B cell (primary cell): ENCODE measurements around the gene ABCC5. TPM values are rescaled to one million over a fixed set of nuclear protein-coding genes. Genes with fewer than 3 reads are reported as not detected.

Source experiments
- ATAC-seq: fragments of 200-7000 bp; cut with Tn5 transposase; one replicate; pipeline ENCODE4 v1.10.0; 2021; ENCODE audit warnings: low read depth, mild to moderate bottlenecking, moderate number of reproducible peaks, moderate library complexity
- CTCF ChIA-PET: fragments of 350-600 bp; sonication (Branson Sonifier 250); formaldehyde crosslinking; loops from one replicate; lab custom pipeline; 2021; ENCODE audit warnings: antibody characterized with exemption, inconsistent platforms; lab: Charles Lee
- POLR2A ChIA-PET: fragments of 350-600 bp; sonication (Branson Sonifier 250); formaldehyde crosslinking; loops from one replicate; lab custom pipeline; 2021; ENCODE audit warnings: antibody characterized with exemption; lab: Charles Lee
- DNase-seq: peaks from one replicate; pipeline ENCODE4 v3.0.0; 2013
- H2AFZ ChIP-seq: 2 replicates; pipeline ENCODE4 v1.6.1; 2012; ENCODE audit warnings: mild to moderate bottlenecking, low read depth, low read length; ENCODE audit not compliant: insufficient read depth, poor library complexity, severe bottlenecking
- H3K27ac ChIP-seq, 2 donors: 1 replicate in 1 of 2; 2 replicates in 1 of 2; pipeline ENCODE4 v1.5.1; 2012 to 2013; ENCODE audit warnings: low read length in 2 of 2, mild to moderate bottlenecking in 2 of 2, moderate library complexity in 1 of 2
- H3K27me3 ChIP-seq, 4 experiments: fragments of 200-600 bp in 1 of 4; sonication (generic) in 1 of 4; replicated peaks in 1 of 4; 1 replicate in 2 of 4; 2 replicates in 2 of 4; pipeline versions ENCODE4 v1.6.1 to v1.7.0; 2013 to 2016; ENCODE audit warnings: low read length in 3 of 4, mild to moderate bottlenecking in 2 of 4, mixed read lengths in 1 of 4, moderate library complexity in 1 of 4; ENCODE audit not compliant: insufficient read depth in 4 of 4, control insufficient read depth in 3 of 4; ENCODE audit errors: control extremely low read depth in 1 of 4
- H3K36me3 ChIP-seq, 2 experiments: replicated peaks in 1 of 2; 1 replicate in 1 of 2; 2 replicates in 1 of 2; pipeline versions ENCODE4 v1.6.1 to v1.7.1; 2013; ENCODE audit warnings: low read length in 1 of 2; ENCODE audit not compliant: insufficient read depth in 2 of 2, control insufficient read depth in 1 of 2; ENCODE audit errors: control extremely low read depth in 1 of 2, extremely low read depth in 1 of 2
- H3K4me1 ChIP-seq, 2 donors: fragments of 200-600 bp in 1 of 2; sonication (generic) in 1 of 2; 1 replicate in 1 of 2; 2 replicates in 1 of 2; pipeline versions ENCODE4 v1.5.1 to v1.6.1; 2013 to 2017; ENCODE audit warnings: low read length in 2 of 2; ENCODE audit not compliant: control insufficient read depth in 2 of 2, insufficient read depth in 2 of 2
- H3K4me2 ChIP-seq: replicated peaks from 2 replicates; pipeline ENCODE3; 2012; ENCODE audit warnings: mild to moderate bottlenecking, low read depth, low read length; ENCODE audit not compliant: poor library complexity, severe bottlenecking
- H3K4me3 ChIP-seq, 5 experiments: fragments of 200-600 bp in 1 of 5; sonication (generic) in 1 of 5; 1 replicate in 3 of 5; 2 replicates in 2 of 5; pipeline versions ENCODE4 v1.5.1 to v1.7.0; 2011 to 2016; ENCODE audit warnings: low read length in 4 of 5, mild to moderate bottlenecking in 4 of 5, low read depth in 2 of 5, control low read depth in 1 of 5, moderate library complexity in 1 of 5; ENCODE audit not compliant: insufficient read depth in 1 of 5; ENCODE audit errors: control extremely low read depth in 1 of 5, extremely low read depth in 1 of 5
- H3K79me2 ChIP-seq: fragments of 200-600 bp; sonication (generic); one replicate; pipeline ENCODE4 v1.6.0; 2016; ENCODE audit warnings: low read length; ENCODE audit not compliant: control insufficient read depth, insufficient read depth
- H3K9ac ChIP-seq: fragments of 200-600 bp; sonication (generic); 2 replicates; pipeline ENCODE4 v1.6.1; 2017; ENCODE audit warnings: mild to moderate bottlenecking, low read length, moderate library complexity
- H3K9me3 ChIP-seq, 3 donors: one replicate each; pipeline versions ENCODE4 v1.6.1 to v1.7.1; 2013; ENCODE audit warnings: low read length in 2 of 3; ENCODE audit not compliant: control insufficient read depth in 2 of 3, insufficient read depth in 1 of 3; ENCODE audit errors: control extremely low read depth in 1 of 3
- H4K20me1 ChIP-seq: 2 replicates; pipeline ENCODE4 v1.6.0; 2012; ENCODE audit warnings: mild to moderate bottlenecking, low read length; ENCODE audit not compliant: insufficient read depth, control insufficient read depth, poor library complexity, severe bottlenecking
- H3K27ac Mint-ChIP-seq: one replicate; pipeline ENCODE4 v1.8.0; 2021; ENCODE audit warnings: mixed read lengths
- H3K27me3 Mint-ChIP-seq: one replicate; pipeline ENCODE4 v1.8.0; 2021; ENCODE audit warnings: mixed read lengths
- H3K4me1 Mint-ChIP-seq: one replicate; pipeline ENCODE4 v1.8.0; 2021; ENCODE audit warnings: mixed read lengths
- H3K4me3 Mint-ChIP-seq: one replicate; pipeline ENCODE4 v1.8.0; 2021; ENCODE audit warnings: mixed read lengths
- H3K9me3 Mint-ChIP-seq: one replicate; pipeline ENCODE4 v1.8.0; 2022; ENCODE audit warnings: mixed read lengths; ENCODE audit not compliant: insufficient read depth
- CTCF ChIP-seq: fragments of 200-600 bp; IDR thresholded peaks from one replicate; pipeline ENCODE4 v1.8.0; 2022; ENCODE audit warnings: antibody characterized with exemption, mild to moderate bottlenecking
- EZH2 ChIP-seq: IDR thresholded peaks from 2 replicates; pipeline ENCODE4 v1.6.1; 2012; ENCODE audit warnings: borderline replicate concordance, low read depth, mild to moderate bottlenecking, moderate library complexity, low read length; ENCODE audit not compliant: insufficient read depth, poor library complexity, severe bottlenecking
- WGBS: methylation state at CpG from one replicate; pipeline ENCODE4 v1.1.5; 2013; ENCODE audit warnings: missing lambda C conversion rate; ENCODE audit not compliant: insufficient coverage; 5-methylcytosine and 5-hydroxymethylcytosine counted together
- intact Hi-C: fragments of 100-400 bp; cut with micrococcal nuclease; formaldehyde crosslinking; loops from one replicate; pipeline ENCODE4 v1.10.0; 2022
- polyA plus RNA-seq: library from polyadenylated mRNA; depleted of rRNA; stranded (reverse); fragments of >200 nt; gene quantifications from 2 replicates; pipeline ENCODE4 v1.2.3, GENCODE V29; 2012
- total RNA-seq, 2 donors: library from RNA; stranded (reverse); fragments of 120-200 nt in 1 of 2; gene quantifications; 1 replicate in 1 of 2; 2 replicates in 1 of 2; pipeline versions ENCODE4 v1.2.3 to v1.2.4, GENCODE V29; 2013 to 2022

Gene ABCC5
- total and polyA plus RNA-seq, 2 donors (not counting 1 experiment from before 2014, with no cell fraction given), result 13.4 to 29.5 TPM

- H3K9me3 ChIP-seq, result no peaks in the 10 kb centered on the region
- H3K4me2 ChIP-seq, result no peak overlapping the region
- CTCF ChIA-PET, result no interaction called here
- Mint-ChIP-seq H3K27me3 (no peaks in the 10 kb centered on the region), H3K4me1 (peaks cover 24% of the 10 kb centered on the region), H3K27ac (no peak overlapping the region), H3K4me3 (no peak overlapping the region), H3K9me3 (no peaks in the 10 kb centered on the region)
- intact Hi-C loops, result no loop called here
- H3K4me1 ChIP-seq, result peaks cover 26 to 27% of the 10 kb centered on the region in 2 donors
- ATAC-seq (no peak), DNase-seq (no peak)
- no peak overlapping the region for H3K4me3 ChIP-seq
- H3K79me2 ChIP-seq, result peaks cover 16% of the 10 kb centered on the region
- no peaks in the 10 kb centered on the region for H3K27me3 ChIP-seq
- H2AFZ ChIP-seq, result no peak overlapping the region
- TF ChIP-seq CTCF (no peak), EZH2 (no peak)
- 100% methylated on average over 2 of the region's 5 CpGs for WGBS
- H3K36me3 ChIP-seq, result peaks cover 0 to 4% of the 10 kb centered on the region in 2 experiments
- H4K20me1 ChIP-seq, result no peaks in the 10 kb centered on the region
- no peak overlapping the region for H3K9ac ChIP-seq
- POLR2A ChIA-PET, result no interaction called here
- no peak overlapping the region for H3K27ac ChIP-seq
These were observed 14.3 kb downstream of the ABCC5 start for GRCh38 chr3:184003187-184003967.

- Histone ChIP-seq H3K27ac (no peak overlapping the region), H4K20me1 (no peaks in the 10 kb centered on the region), H3K79me2 (peaks cover 16% of the 10 kb centered on the region), H3K9me3 (no peaks in the 10 kb centered on the region), H3K36me3 (peaks cover 0 to 4% of the 10 kb centered on the region in 2 experiments), H2AFZ (no peak overlapping the region), H3K4me2 (no peak overlapping the region), H3K27me3 (no peaks in the 10 kb centered on the region), H3K4me1 (peaks cover 17 to 18% of the 10 kb centered on the region in 2 donors), H3K9ac (no peak overlapping the region), H3K4me3 (no peak overlapping the region)
- no peak for DNase-seq
- no peak for ATAC-seq
- CTCF ChIA-PET, result no interaction called here
- peaks cover 15% of the 10 kb centered on the region for H3K4me1 Mint-ChIP-seq
- no peaks in the 10 kb centered on the region for H3K9me3 Mint-ChIP-seq
- 99% methylated on average over 11 of the region's 11 CpGs for WGBS
- H3K27ac Mint-ChIP-seq, result no peak overlapping the region
- no peak for TF ChIP-seq CTCF
- TF ChIP-seq EZH2, result no peak
- H3K4me3 Mint-ChIP-seq, result no peak overlapping the region
- H3K27me3 Mint-ChIP-seq, result no peaks in the 10 kb centered on the region
- intact Hi-C loops, result no loop called here
- POLR2A ChIA-PET, result no interaction called here
These were observed 15.2 kb downstream of the ABCC5 start for GRCh38 chr3:184002469-184002868.
